B cell (primary cell): ENCODE data around the gene CERS6. TPM values are rescaled to one million over a fixed set of nuclear protein-coding genes. Genes with fewer than 3 reads are reported as not detected.

Experiments used
- ATAC-seq: fragments of 200-7000 bp; cut with Tn5 transposase; one replicate; pipeline ENCODE4 v1.10.0; 2021; ENCODE audit warnings: low read depth, mild to moderate bottlenecking, moderate number of reproducible peaks, moderate library complexity
- CTCF ChIA-PET: fragments of 350-600 bp; sonication (Branson Sonifier 250); formaldehyde crosslinking; loops from one replicate; lab custom pipeline; 2021; ENCODE audit warnings: antibody characterized with exemption, inconsistent platforms; lab: Charles Lee
- POLR2A ChIA-PET: fragments of 350-600 bp; sonication (Branson Sonifier 250); formaldehyde crosslinking; loops from one replicate; lab custom pipeline; 2021; ENCODE audit warnings: antibody characterized with exemption; lab: Charles Lee
- DNase-seq: peaks from one replicate; pipeline ENCODE4 v3.0.0; 2013
- H2AFZ ChIP-seq: 2 replicates; pipeline ENCODE4 v1.6.1; 2012; ENCODE audit warnings: mild to moderate bottlenecking, low read depth, low read length; ENCODE audit not compliant: insufficient read depth, poor library complexity, severe bottlenecking
- H3K27ac ChIP-seq, 2 donors: 1 replicate in 1 of 2; 2 replicates in 1 of 2; pipeline ENCODE4 v1.5.1; 2012 to 2013; ENCODE audit warnings: low read length in 2 of 2, mild to moderate bottlenecking in 2 of 2, moderate library complexity in 1 of 2
- H3K27me3 ChIP-seq, 4 experiments: fragments of 200-600 bp in 1 of 4; sonication (generic) in 1 of 4; replicated peaks in 1 of 4; 1 replicate in 2 of 4; 2 replicates in 2 of 4; pipeline versions ENCODE4 v1.6.1 to v1.7.0; 2013 to 2016; ENCODE audit warnings: low read length in 3 of 4, mild to moderate bottlenecking in 2 of 4, mixed read lengths in 1 of 4, moderate library complexity in 1 of 4; ENCODE audit not compliant: insufficient read depth in 4 of 4, control insufficient read depth in 3 of 4; ENCODE audit errors: control extremely low read depth in 1 of 4
- H3K36me3 ChIP-seq, 2 experiments: replicated peaks in 1 of 2; 1 replicate in 1 of 2; 2 replicates in 1 of 2; pipeline versions ENCODE4 v1.6.1 to v1.7.1; 2013; ENCODE audit warnings: low read length in 1 of 2; ENCODE audit not compliant: insufficient read depth in 2 of 2, control insufficient read depth in 1 of 2; ENCODE audit errors: control extremely low read depth in 1 of 2, extremely low read depth in 1 of 2
- H3K4me1 ChIP-seq, 2 donors: fragments of 200-600 bp in 1 of 2; sonication (generic) in 1 of 2; 1 replicate in 1 of 2; 2 replicates in 1 of 2; pipeline versions ENCODE4 v1.5.1 to v1.6.1; 2013 to 2017; ENCODE audit warnings: low read length in 2 of 2; ENCODE audit not compliant: control insufficient read depth in 2 of 2, insufficient read depth in 2 of 2
- H3K4me2 ChIP-seq: replicated peaks from 2 replicates; pipeline ENCODE3; 2012; ENCODE audit warnings: mild to moderate bottlenecking, low read depth, low read length; ENCODE audit not compliant: poor library complexity, severe bottlenecking
- H3K4me3 ChIP-seq, 5 experiments: fragments of 200-600 bp in 1 of 5; sonication (generic) in 1 of 5; 1 replicate in 3 of 5; 2 replicates in 2 of 5; pipeline versions ENCODE4 v1.5.1 to v1.7.0; 2011 to 2016; ENCODE audit warnings: low read length in 4 of 5, mild to moderate bottlenecking in 4 of 5, low read depth in 2 of 5, control low read depth in 1 of 5, moderate library complexity in 1 of 5; ENCODE audit not compliant: insufficient read depth in 1 of 5; ENCODE audit errors: control extremely low read depth in 1 of 5, extremely low read depth in 1 of 5
- H3K79me2 ChIP-seq: fragments of 200-600 bp; sonication (generic); one replicate; pipeline ENCODE4 v1.6.0; 2016; ENCODE audit warnings: low read length; ENCODE audit not compliant: control insufficient read depth, insufficient read depth
- H3K9ac ChIP-seq: fragments of 200-600 bp; sonication (generic); 2 replicates; pipeline ENCODE4 v1.6.1; 2017; ENCODE audit warnings: mild to moderate bottlenecking, low read length, moderate library complexity
- H3K9me3 ChIP-seq, 3 donors: one replicate each; pipeline versions ENCODE4 v1.6.1 to v1.7.1; 2013; ENCODE audit warnings: low read length in 2 of 3; ENCODE audit not compliant: control insufficient read depth in 2 of 3, insufficient read depth in 1 of 3; ENCODE audit errors: control extremely low read depth in 1 of 3
- H4K20me1 ChIP-seq: 2 replicates; pipeline ENCODE4 v1.6.0; 2012; ENCODE audit warnings: mild to moderate bottlenecking, low read length; ENCODE audit not compliant: insufficient read depth, control insufficient read depth, poor library complexity, severe bottlenecking
- H3K27ac Mint-ChIP-seq: one replicate; pipeline ENCODE4 v1.8.0; 2021; ENCODE audit warnings: mixed read lengths
- H3K27me3 Mint-ChIP-seq: one replicate; pipeline ENCODE4 v1.8.0; 2021; ENCODE audit warnings: mixed read lengths
- H3K4me1 Mint-ChIP-seq: one replicate; pipeline ENCODE4 v1.8.0; 2021; ENCODE audit warnings: mixed read lengths
- H3K4me3 Mint-ChIP-seq: one replicate; pipeline ENCODE4 v1.8.0; 2021; ENCODE audit warnings: mixed read lengths
- H3K9me3 Mint-ChIP-seq: one replicate; pipeline ENCODE4 v1.8.0; 2022; ENCODE audit warnings: mixed read lengths; ENCODE audit not compliant: insufficient read depth
- EZH2 ChIP-seq: IDR thresholded peaks from 2 replicates; pipeline ENCODE4 v1.6.1; 2012; ENCODE audit warnings: borderline replicate concordance, low read depth, mild to moderate bottlenecking, moderate library complexity, low read length; ENCODE audit not compliant: insufficient read depth, poor library complexity, severe bottlenecking
- WGBS: methylation state at CpG from one replicate; pipeline ENCODE4 v1.1.5; 2013; ENCODE audit warnings: missing lambda C conversion rate; ENCODE audit not compliant: insufficient coverage; 5-methylcytosine and 5-hydroxymethylcytosine counted together
- intact Hi-C: fragments of 100-400 bp; cut with micrococcal nuclease; formaldehyde crosslinking; loops from one replicate; pipeline ENCODE4 v1.10.0; 2022
- polyA plus RNA-seq: library from polyadenylated mRNA; depleted of rRNA; stranded (reverse); fragments of >200 nt; gene quantifications from 2 replicates; pipeline ENCODE4 v1.2.3, GENCODE V29; 2012
- total RNA-seq, 2 donors: library from RNA; stranded (reverse); fragments of 120-200 nt in 1 of 2; gene quantifications; 1 replicate in 1 of 2; 2 replicates in 1 of 2; pipeline versions ENCODE4 v1.2.3 to v1.2.4, GENCODE V29; 2013 to 2022
- TF ChIP-seq, protein P1 (sequence below): fragments of 200-600 bp; IDR thresholded peaks from one replicate; pipeline ENCODE4 v1.8.0; 2022; ENCODE audit warnings: antibody characterized with exemption, mild to moderate bottlenecking

The CERS6 gene
- total and polyA plus RNA-seq, 2 donors (not counting 1 experiment from before 2014, with no cell fraction given): 2.2 to 5.5 TPM

DNA sequence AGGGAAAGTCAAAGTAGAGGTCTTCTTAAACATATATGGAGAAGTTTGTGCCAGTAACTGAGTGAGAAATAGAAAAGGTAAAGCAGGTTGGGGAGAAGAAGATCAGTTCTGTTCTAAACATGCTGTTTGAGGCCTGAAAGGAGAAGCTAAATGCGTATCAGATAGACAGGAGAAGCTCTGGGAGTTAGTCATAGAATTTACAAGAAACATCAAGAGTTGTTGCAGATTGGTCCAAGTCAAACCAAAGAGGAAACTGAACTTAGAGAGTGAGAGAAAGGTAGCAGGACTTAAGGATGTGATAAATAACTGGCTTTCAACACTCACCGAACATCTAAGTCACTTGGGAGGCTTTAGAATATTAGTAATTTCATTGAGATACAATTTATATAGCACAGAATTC, 29.2 kb upstream of the CERS6 start:
- H3K27ac Mint-ChIP-seq: no peak overlapping the region

DNA sequence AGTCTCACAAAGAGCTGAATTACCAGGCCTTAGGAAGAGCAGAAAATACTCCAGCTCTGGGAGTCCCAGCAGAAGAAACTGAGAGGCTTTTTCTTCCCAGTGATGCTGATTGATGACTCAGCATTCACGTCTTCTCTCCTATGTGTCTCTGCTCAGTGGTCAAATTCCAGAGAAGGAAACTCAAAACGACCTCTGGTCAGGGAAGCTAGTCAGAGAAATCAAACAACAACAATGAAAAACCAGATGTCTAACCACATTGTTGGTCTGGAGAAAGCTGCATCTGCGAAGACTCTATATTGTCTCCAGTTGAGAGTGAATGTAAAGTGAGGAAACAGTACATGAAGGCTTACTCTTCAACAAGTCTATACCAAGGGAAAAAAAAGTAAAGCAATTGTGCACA, 28.6 kb upstream of the CERS6 start:
- Mint-ChIP-seq H3K4me1 (peaks cover 9% of the 10 kb centered on the region), H3K9me3 (peaks cover 2% of the 10 kb centered on the region), H3K4me3 (no peak overlapping the region), H3K27me3 (peaks cover 8% of the 10 kb centered on the region), H3K27ac (no peak overlapping the region)
- intact Hi-C loops: no loop called here
- Histone ChIP-seq H3K9me3 (no peaks in the 10 kb centered on the region), H3K4me2 (no peak overlapping the region), H3K4me1 (no peaks in the 10 kb centered on the region), H3K79me2 (no peaks in the 10 kb centered on the region), H4K20me1 (no peaks in the 10 kb centered on the region), H2AFZ (no peak overlapping the region), H3K36me3 (no peaks in the 10 kb centered on the region), H3K9ac (no peak overlapping the region), H3K4me3 (no peak overlapping the region), H3K27ac (no peak overlapping the region), H3K27me3 (no peaks in the 10 kb centered on the region)
- TF ChIP-seq EZH2: no peak
- TF ChIP-seq, protein P1, sequence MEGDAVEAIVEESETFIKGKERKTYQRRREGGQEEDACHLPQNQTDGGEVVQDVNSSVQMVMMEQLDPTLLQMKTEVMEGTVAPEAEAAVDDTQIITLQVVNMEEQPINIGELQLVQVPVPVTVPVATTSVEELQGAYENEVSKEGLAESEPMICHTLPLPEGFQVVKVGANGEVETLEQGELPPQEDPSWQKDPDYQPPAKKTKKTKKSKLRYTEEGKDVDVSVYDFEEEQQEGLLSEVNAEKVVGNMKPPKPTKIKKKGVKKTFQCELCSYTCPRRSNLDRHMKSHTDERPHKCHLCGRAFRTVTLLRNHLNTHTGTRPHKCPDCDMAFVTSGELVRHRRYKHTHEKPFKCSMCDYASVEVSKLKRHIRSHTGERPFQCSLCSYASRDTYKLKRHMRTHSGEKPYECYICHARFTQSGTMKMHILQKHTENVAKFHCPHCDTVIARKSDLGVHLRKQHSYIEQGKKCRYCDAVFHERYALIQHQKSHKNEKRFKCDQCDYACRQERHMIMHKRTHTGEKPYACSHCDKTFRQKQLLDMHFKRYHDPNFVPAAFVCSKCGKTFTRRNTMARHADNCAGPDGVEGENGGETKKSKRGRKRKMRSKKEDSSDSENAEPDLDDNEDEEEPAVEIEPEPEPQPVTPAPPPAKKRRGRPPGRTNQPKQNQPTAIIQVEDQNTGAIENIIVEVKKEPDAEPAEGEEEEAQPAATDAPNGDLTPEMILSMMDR: no peak
- ChIA-PET CTCF (no interaction called here), POLR2A (no interaction called here)
- WGBS: no CpG with 5 or more reads among the region's 3 CpGs
- no peak for DNase-seq
- no peak for ATAC-seq

More for the DNA sequence above, 29.2 kb upstream of the CERS6 start:
- Histone ChIP-seq H3K4me3 (no peak overlapping the region), H3K79me2 (no peaks in the 10 kb centered on the region), H3K9ac (no peak overlapping the region), H4K20me1 (no peaks in the 10 kb centered on the region), H3K27me3 (no peaks in the 10 kb centered on the region), H3K36me3 (no peaks in the 10 kb centered on the region), H3K4me2 (no peak overlapping the region), H3K27ac (no peak overlapping the region), H3K9me3 (no peaks in the 10 kb centered on the region), H3K4me1 (no peaks in the 10 kb centered on the region), H2AFZ (no peak overlapping the region)
- peaks cover 2% of the 10 kb centered on the region for H3K9me3 Mint-ChIP-seq
- H3K4me1 Mint-ChIP-seq: peaks cover 9% of the 10 kb centered on the region
- no peak for ATAC-seq
- peaks cover 4% of the 10 kb centered on the region for H3K27me3 Mint-ChIP-seq
- ChIA-PET POLR2A (no interaction called here), CTCF (no interaction called here)
- TF ChIP-seq EZH2: no peak
- TF ChIP-seq, protein P1: no peak
- WGBS: 60% methylated on average over 1 of the region's 2 CpGs
- no peak for DNase-seq
- H3K4me3 Mint-ChIP-seq: no peak overlapping the region
- intact Hi-C loops: no loop called here
